Caco-2 (cell line): ENCODE results near the gene MAP3K19. TPM values are rescaled to one million over a fixed set of nuclear protein-coding genes. Genes with fewer than 3 reads are reported as not detected.

Experiments
- BruUV-seq: library from RNA; stranded (reverse); fragments of 400-500 nt; replicated peaks from 2 replicates; lab custom pipeline; 2021; lab: Mats Ljungman, UMichigan
- CTCF ChIA-PET: fragments of 300-600 bp; sonication (Branson Sonifier 250); formaldehyde crosslinking; loops from one replicate; lab custom pipeline; 2022; ENCODE audit warnings: antibody characterized with exemption; lab: Charles Lee
- POLR2A ChIA-PET: fragments of 300-600 bp; sonication (Branson Sonifier 250); formaldehyde crosslinking; loops from one replicate; lab custom pipeline; 2022; ENCODE audit warnings: antibody characterized with exemption; lab: Charles Lee
- DNase-seq, 2 experiments: peaks; one replicate each; pipeline versions ENCODE4 v3.0.0 to v3.0.0-alpha.2; 2020 to 2022
- H3K27me3 ChIP-seq: replicated peaks from 2 replicates; pipeline ENCODE4 v1.6.0; 2011; ENCODE audit warnings: low read length; ENCODE audit not compliant: control insufficient read depth, insufficient read depth
- H3K36me3 ChIP-seq: 2 replicates; pipeline ENCODE4 v1.5.1; 2011; ENCODE audit warnings: low read length; ENCODE audit not compliant: control insufficient read depth, insufficient read depth
- H3K4me1 ChIP-seq: fragments of 250-450 bp; sonication (Bioruptor Pico); 2 replicates; pipeline ENCODE4 v1.5.1; 2020; ENCODE audit warnings: mild to moderate bottlenecking
- H3K4me3 ChIP-seq: 2 replicates; pipeline ENCODE4 v1.5.1; 2011; ENCODE audit warnings: low read depth, mild to moderate bottlenecking, control low read depth, low read length
- H3K9me3 ChIP-seq: fragments of 250-450 bp; sonication (Bioruptor Pico); 2 replicates; pipeline ENCODE4 v1.5.1; 2020; ENCODE audit warnings: mild to moderate bottlenecking, moderate library complexity
- H3K27ac Mint-ChIP-seq: one replicate; pipeline ENCODE4 v1.8.0; 2022; ENCODE audit warnings: mixed read lengths; ENCODE audit not compliant: unreplicated experiment
- H3K27me3 Mint-ChIP-seq: one replicate; pipeline ENCODE4 v1.8.0; 2022; ENCODE audit warnings: mixed read lengths; ENCODE audit not compliant: insufficient read depth, unreplicated experiment
- H3K36me3 Mint-ChIP-seq: one replicate; pipeline ENCODE4 v1.8.0; 2022; ENCODE audit warnings: mild to moderate bottlenecking, mixed read lengths; ENCODE audit not compliant: insufficient read depth, unreplicated experiment
- H3K4me1 Mint-ChIP-seq: one replicate; pipeline ENCODE4 v1.8.0; 2022; ENCODE audit warnings: low read depth, mixed read lengths; ENCODE audit not compliant: unreplicated experiment
- H3K4me3 Mint-ChIP-seq: one replicate; pipeline ENCODE4 v1.8.0; 2022; ENCODE audit warnings: mild to moderate bottlenecking, moderate library complexity, mixed read lengths; ENCODE audit not compliant: unreplicated experiment
- H3K9me3 Mint-ChIP-seq: one replicate; pipeline ENCODE4 v1.8.0; 2022; ENCODE audit warnings: mixed read lengths; ENCODE audit not compliant: unreplicated experiment
- intact Hi-C: fragments of 100-400 bp; cut with micrococcal nuclease; formaldehyde crosslinking; loops from one replicate; pipeline ENCODE4 v1.10.0; 2022; ENCODE audit not compliant: unreplicated experiment
- total RNA-seq: library from RNA; stranded (reverse); gene quantifications from 2 replicates; pipeline ENCODE4 v1.2.3, GENCODE V29; 2022
- TF ChIP-seq, protein P1 (sequence below), 2 experiments: fragments of 200-600 bp in 1 of 2; IDR thresholded peaks; 1 replicate in 1 of 2; 2 replicates in 1 of 2; pipeline versions ENCODE4 v1.5.1 to v1.8.0; 2011 to 2022; ENCODE audit warnings: antibody characterized with exemption in 1 of 2, control low read depth in 1 of 2, inconsistent platforms in 1 of 2, low read depth in 1 of 2, low read length in 1 of 2, mild to moderate bottlenecking in 1 of 2, moderate library complexity in 1 of 2; ENCODE audit not compliant: insufficient read depth in 1 of 2, severe bottlenecking in 1 of 2, unreplicated experiment in 1 of 2

MAP3K19 gene
- total RNA-seq, 1 experiment from 2014 or later, result not detected

DNA sequence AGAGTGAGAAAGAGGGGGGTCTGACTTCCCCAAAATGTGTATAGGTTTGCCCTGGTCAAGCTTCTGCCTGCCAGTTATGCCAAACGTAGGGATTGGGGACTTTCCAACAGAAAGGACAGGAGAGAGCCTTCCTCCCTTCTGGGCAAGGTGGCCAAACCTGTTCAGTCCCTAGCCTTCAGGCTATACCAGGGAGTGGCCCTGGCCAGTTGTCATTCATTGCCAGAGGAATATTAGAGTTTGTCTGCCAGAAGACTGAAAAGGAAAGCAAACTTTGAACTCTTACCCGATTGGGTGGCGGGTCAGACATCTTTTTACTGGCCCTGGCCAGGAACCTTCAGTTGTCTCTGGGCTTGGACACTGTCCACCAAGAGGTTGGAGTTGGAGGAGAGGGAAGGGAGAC, 27.0 kb upstream of the MAP3K19 start:
- Mint-ChIP-seq H3K27ac (no peak overlapping the region), H3K4me3 (no peak overlapping the region), H3K4me1 (peaks cover 8% of the 10 kb centered on the region), H3K27me3 (no peaks in the 10 kb centered on the region), H3K36me3 (peaks cover 36% of the 10 kb centered on the region), H3K9me3 (peaks cover 47% of the 10 kb centered on the region)
- TF ChIP-seq, protein P1, sequence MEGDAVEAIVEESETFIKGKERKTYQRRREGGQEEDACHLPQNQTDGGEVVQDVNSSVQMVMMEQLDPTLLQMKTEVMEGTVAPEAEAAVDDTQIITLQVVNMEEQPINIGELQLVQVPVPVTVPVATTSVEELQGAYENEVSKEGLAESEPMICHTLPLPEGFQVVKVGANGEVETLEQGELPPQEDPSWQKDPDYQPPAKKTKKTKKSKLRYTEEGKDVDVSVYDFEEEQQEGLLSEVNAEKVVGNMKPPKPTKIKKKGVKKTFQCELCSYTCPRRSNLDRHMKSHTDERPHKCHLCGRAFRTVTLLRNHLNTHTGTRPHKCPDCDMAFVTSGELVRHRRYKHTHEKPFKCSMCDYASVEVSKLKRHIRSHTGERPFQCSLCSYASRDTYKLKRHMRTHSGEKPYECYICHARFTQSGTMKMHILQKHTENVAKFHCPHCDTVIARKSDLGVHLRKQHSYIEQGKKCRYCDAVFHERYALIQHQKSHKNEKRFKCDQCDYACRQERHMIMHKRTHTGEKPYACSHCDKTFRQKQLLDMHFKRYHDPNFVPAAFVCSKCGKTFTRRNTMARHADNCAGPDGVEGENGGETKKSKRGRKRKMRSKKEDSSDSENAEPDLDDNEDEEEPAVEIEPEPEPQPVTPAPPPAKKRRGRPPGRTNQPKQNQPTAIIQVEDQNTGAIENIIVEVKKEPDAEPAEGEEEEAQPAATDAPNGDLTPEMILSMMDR (IDR thresholded peaks at IDR 0.05; ENCODE audit: insufficient read depth in 1 of 2, low read depth in 1 of 2, low read length in 1 of 2, severe bottlenecking in 1 of 2, unreplicated experiment in 1 of 2), result no peak
- ChIA-PET CTCF (no interaction called here), POLR2A (no interaction called here)
- H3K27me3 ChIP-seq, result no peaks in the 10 kb centered on the region
- H3K9me3 ChIP-seq, result peaks cover 41% of the 10 kb centered on the region
- H3K4me3 ChIP-seq, result no peak overlapping the region
- no peaks in the 10 kb centered on the region for H3K4me1 ChIP-seq
- intact Hi-C loops, result no loop called here
- no TSS peak for BruUV-seq
- peaks cover 2% of the 10 kb centered on the region; the same call in 1 of the 2 replicates for H3K36me3 ChIP-seq
- DNase-seq, result no peak

DNA sequence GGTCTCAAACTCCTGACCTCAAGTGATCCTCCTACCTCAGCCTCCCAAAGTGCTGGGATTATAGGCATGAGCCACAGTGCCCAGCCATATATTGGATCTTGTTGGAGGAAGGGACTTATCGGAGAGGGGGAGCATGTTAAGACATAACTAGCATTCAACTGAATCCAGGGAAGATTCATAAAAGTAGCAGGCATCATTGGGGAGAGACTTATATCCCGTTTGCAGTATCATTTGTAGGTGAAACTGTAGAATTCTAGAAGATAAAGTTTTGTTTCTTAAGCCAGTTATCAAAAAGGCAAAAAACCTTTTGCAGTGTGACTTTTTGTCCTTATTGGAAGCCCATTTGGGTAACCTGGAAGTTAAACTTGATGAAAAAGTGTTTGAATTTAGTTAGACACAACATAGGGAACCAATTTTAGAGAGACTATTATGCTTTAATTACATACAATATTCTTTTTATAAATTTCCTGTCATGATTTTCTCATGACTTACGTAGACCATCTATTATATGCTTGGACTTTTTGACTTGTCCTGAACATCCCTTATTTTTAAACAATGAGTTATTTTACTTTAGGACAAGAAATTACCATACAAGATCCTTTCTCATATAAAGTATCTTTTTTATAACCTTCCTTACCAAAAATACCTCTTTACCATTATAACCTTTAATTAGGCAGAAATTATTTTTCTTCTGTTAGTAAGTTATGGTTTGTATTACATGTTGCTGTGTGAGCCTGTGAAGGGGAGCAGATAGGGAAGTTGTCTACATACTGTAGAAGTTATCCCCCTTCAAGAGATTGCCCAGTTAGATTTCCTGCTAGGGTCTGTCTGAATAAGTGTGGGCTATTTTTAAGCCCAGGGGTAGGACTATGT, 25.1 kb upstream of the MAP3K19 start:
- H3K27me3 Mint-ChIP-seq, result no peaks in the 10 kb centered on the region
- no peaks in the 10 kb centered on the region for H3K27me3 ChIP-seq
- BruUV-seq, result no TSS peak
- ChIA-PET POLR2A (no interaction called here), CTCF (no interaction called here)
- peaks cover 2% of the 10 kb centered on the region; the same call in 1 of the 2 replicates for H3K36me3 ChIP-seq
- H3K9me3 Mint-ChIP-seq, result peaks cover 50% of the 10 kb centered on the region
- H3K4me1 ChIP-seq, result no peaks in the 10 kb centered on the region
- intact Hi-C loops, result no loop called here
- H3K4me3 Mint-ChIP-seq, result no peak overlapping the region
- H3K4me1 Mint-ChIP-seq, result peaks cover 8% of the 10 kb centered on the region
- H3K4me3 ChIP-seq, result no peak overlapping the region
- no peak overlapping the region for H3K27ac Mint-ChIP-seq
- TF ChIP-seq, protein P1 (IDR thresholded peaks at IDR 0.05; ENCODE audit: insufficient read depth in 1 of 2, low read depth in 1 of 2, low read length in 1 of 2, severe bottlenecking in 1 of 2, unreplicated experiment in 1 of 2), result no peak
- DNase-seq, result no peak
- H3K9me3 ChIP-seq, result peaks cover 44% of the 10 kb centered on the region
- H3K36me3 Mint-ChIP-seq, result peaks cover 38% of the 10 kb centered on the region

DNA sequence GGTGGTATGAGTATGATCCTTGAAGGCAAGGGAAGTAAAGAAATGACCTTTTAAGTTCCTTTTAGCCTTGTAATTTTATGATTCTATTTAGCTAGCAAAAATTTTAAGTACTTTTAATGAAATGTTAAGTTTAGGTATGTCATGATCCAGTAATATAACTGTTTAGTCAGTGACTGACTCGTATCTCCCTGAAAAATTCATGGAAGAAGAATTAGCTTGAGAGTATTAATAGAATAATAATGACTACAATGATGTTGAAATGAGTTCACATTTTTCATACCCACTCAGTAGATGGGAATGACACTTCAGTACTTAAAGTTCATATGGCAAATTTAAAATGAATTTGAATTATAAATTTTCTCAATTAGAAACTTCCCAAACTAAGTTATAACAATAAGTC, 19.5 kb upstream of the MAP3K19 start:
- peaks cover 51% of the 10 kb centered on the region for H3K36me3 Mint-ChIP-seq
- POLR2A ChIA-PET, result no interaction called here
- H3K4me3 ChIP-seq, result no peak overlapping the region
- no peaks in the 10 kb centered on the region for H3K4me1 ChIP-seq
- H3K36me3 ChIP-seq, result peaks cover under 1% of the 10 kb centered on the region; the same call in 1 of the 2 replicates
- no peak for DNase-seq
- H3K27ac Mint-ChIP-seq, result no peak overlapping the region
- CTCF ChIA-PET, result no interaction called here
- intact Hi-C loops, result no loop called here
- H3K4me1 Mint-ChIP-seq, result no peaks in the 10 kb centered on the region
- peaks cover 16% of the 10 kb centered on the region for H3K9me3 Mint-ChIP-seq
- H3K27me3 Mint-ChIP-seq, result no peaks in the 10 kb centered on the region
- H3K27me3 ChIP-seq, result no peaks in the 10 kb centered on the region
- H3K4me3 Mint-ChIP-seq, result no peak overlapping the region
- TF ChIP-seq, protein P1 (IDR thresholded peaks at IDR 0.05; ENCODE audit: insufficient read depth in 1 of 2, low read depth in 1 of 2, low read length in 1 of 2, severe bottlenecking in 1 of 2, unreplicated experiment in 1 of 2), result no peak
- peaks cover 28% of the 10 kb centered on the region for H3K9me3 ChIP-seq
- BruUV-seq, result no TSS peak
